Measurements from ENCODE around the gene FRS2. TPM values are rescaled to one million over a fixed set of nuclear protein-coding genes. Genes with fewer than 3 reads are reported as not detected.

FRS2 gene
- total RNA-seq, 1 donor: 70.0 TPM

DNA sequence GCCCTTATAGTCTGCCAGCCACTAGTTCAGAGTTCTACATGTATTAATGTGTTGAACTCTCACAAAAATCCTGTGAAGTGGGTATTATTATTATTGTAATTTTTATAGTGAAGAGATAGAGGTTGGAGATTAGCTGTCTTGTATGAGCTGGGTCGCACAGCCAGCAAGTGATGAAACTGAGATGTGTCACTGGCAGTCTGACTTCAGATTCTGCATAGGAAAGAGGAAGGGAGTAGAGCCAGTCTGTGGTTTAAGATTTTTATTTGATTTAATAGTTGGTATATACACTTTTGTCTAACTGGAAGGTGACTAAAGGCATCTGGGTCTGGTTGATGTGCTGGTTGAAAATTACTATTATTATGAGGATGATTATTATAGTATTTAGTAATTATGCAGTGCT is 5.8 kb upstream of the FRS2 start:
- H3K4me3 ChIP-seq (ENCODE audit: low read depth, low read length): no peak overlapping the region
- TF ChIP-seq CTCF (IDR thresholded peaks at IDR 0.05; ENCODE audit: insufficient read depth, low read depth, low read length): no peak
- DNase-seq (ENCODE audit: low read depth): no peak

DNA sequence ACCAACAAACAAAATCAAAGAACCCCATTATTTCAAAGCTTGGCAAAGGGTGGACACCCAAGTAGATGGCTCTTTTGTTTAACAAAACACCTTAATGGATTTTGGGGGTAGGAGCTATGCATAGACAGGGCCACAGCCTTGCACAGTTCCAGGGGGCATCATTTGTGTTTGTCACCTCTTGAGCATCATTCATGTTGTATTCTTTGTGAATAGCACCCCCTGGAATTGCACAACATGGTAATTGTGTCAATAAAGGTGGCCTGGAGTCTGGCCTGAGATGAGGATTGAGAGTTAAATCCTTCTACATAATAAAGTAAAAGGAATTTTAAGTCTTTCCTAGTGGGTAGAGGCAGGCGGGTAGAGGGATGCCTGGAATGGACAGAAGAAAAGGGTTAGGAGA is 3.3 kb upstream of the FRS2 start:
- no peak for TF ChIP-seq CTCF (IDR thresholded peaks at IDR 0.05; ENCODE audit: insufficient read depth, low read depth, low read length)
- H3K4me3 ChIP-seq (ENCODE audit: low read depth, low read length): no peak overlapping the region
- no peak for DNase-seq (ENCODE audit: low read depth)

DNA sequence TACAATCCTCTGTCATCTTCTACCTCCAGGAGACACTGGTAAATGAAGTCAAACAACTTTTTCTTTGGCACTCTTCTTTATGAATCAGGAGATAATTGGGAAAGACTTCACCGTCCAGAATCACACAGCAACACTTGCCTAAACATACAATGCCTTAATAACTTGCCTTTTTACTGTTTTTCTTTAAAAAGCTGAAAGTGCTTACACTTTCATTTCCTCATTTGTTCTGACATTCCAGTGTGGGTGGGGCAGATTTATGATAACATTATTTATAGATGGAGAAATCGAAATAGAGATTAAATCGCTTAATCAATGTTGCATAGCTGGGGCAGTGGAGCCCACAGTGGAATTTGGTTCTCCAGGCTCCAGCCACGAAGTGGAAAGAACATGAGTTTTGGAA is 2.8 kb upstream of the FRS2 start:
- TF ChIP-seq CTCF (IDR thresholded peaks at IDR 0.05; ENCODE audit: insufficient read depth, low read depth, low read length): no peak
- no peak for DNase-seq (ENCODE audit: low read depth)
- H3K4me3 ChIP-seq (ENCODE audit: low read depth, low read length): no peak overlapping the region

DNA sequence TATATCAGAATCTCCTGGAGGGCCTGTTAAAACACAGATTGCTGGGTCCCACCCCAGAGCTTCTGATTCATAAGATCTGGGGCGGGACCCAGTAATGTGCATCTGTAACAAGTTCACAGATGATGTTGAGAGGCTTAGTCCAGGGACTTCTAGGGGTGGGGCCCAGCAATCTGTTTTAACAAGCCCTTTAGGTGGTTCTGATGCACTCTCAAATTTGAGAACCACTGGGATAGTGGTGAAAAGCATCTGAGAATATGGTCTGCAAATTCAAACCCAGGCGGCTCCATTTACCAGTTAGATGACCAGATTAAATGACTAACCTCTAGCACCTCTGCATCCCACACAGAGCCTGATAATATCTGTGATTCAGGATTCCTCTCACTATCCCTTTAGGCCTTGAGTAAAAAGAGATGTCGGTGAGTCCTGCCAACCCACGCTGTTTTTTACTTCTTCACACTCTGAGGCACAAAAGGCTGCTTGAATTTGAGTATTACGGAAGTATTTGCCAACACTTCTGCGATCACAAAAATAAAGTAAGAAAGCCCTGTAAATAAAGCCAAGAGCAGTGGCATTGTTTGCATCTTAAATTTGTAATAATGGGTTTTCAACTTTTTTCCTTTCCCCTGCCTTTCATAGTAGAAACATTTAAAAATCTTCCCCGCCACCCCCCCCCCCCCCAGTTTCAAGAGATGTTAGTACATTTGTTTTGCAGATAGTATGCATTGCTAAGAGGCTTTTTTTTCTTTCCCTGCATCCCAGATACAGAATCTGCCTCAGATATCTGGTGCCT is 1.8 kb upstream of the FRS2 start:
- no peak overlapping the region for H3K4me3 ChIP-seq (ENCODE audit: low read depth, low read length)
- TF ChIP-seq CTCF (IDR thresholded peaks at IDR 0.05; ENCODE audit: insufficient read depth, low read depth, low read length): no peak
- no peak for DNase-seq (ENCODE audit: low read depth)

DNA sequence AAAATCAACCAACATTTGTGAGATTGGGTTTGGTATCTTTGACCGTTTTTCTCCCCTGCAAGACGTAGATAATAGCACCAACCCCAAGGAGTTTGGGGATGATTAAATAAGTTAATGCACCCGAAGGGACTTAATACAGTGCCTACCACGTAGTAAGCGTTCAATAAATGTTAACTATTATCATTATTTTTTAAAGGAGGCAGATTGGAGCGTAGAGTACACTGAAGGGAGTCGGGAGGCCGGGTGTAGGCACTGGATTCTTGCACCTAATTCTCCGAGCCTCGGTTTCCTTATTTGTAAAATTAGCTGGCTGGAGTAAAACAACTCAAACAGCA is 367 bp upstream of the FRS2 start:
- no peak for DNase-seq (ENCODE audit: low read depth)
- peak overlapping the region; percentile 69 for H3K4me3 ChIP-seq (ENCODE audit: low read depth, low read length)
- no peak for TF ChIP-seq CTCF (IDR thresholded peaks at IDR 0.05; ENCODE audit: insufficient read depth, low read depth, low read length)

DNA sequence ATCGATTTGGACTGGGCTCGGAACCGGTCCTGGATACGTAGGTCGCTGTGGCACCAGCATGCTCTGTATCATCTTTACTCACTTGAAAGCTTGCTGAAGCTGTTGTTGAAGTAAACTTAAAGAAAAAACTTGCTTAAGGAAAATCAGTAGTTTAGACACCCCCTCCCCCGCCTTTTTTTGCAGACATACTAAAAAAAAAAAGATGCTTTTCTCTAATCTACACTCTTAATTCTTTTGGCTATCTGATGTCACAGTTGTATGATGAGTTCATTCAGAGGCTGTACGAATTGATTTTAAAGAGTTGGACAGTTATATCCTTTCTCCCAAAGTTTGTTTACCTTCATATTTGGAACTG is 865 bp downstream of the FRS2 start:
- peak overlapping the region; percentile 69 for H3K4me3 ChIP-seq (ENCODE audit: low read depth, low read length)
- DNase-seq (ENCODE audit: low read depth): no peak
- no peak for TF ChIP-seq CTCF (IDR thresholded peaks at IDR 0.05; ENCODE audit: insufficient read depth, low read depth, low read length)
